Spleen (tissue), 11 donors: Measurements from ENCODE around the gene CTSD. TPM values are rescaled to one million over a fixed set of nuclear protein-coding genes. Genes with fewer than 3 reads are reported as not detected.

Source experiments
- DNase-seq: peaks from one replicate; pipeline ENCODE4 v3.0.0-alpha.2; 2020
- H3K27ac ChIP-seq, 8 donors: fragments of 200-600 bp; sonication (generic) in 7 of 8; 1 replicate in 4 of 8; 2 replicates in 4 of 8; pipeline versions ENCODE4 v1.5.0 to v1.8.0; 2016 to 2021; ENCODE audit warnings: inconsistent platforms in 4 of 8, mild to moderate bottlenecking in 4 of 8, moderate library complexity in 1 of 8
- H3K27me3 ChIP-seq, 7 donors: fragments of 200-600 bp; sonication (generic) in 6 of 7; replicated peaks in 1 of 7; 1 replicate in 4 of 7; 2 replicates in 3 of 7; pipeline versions ENCODE4 v1.5.0 to v1.8.0; 2016 to 2021; ENCODE audit warnings: inconsistent platforms in 3 of 7, mild to moderate bottlenecking in 1 of 7
- H3K36me3 ChIP-seq, 6 donors: fragments of 200-600 bp; sonication (generic) in 5 of 6; 1 replicate in 4 of 6; 2 replicates in 2 of 6; pipeline versions ENCODE4 v1.5.0 to v1.8.0; 2016 to 2021; ENCODE audit warnings: inconsistent platforms in 2 of 6
- H3K4me1 ChIP-seq, 6 donors: fragments of 200-600 bp; sonication (generic) in 5 of 6; 1 replicate in 3 of 6; 2 replicates in 3 of 6; pipeline versions ENCODE4 v1.5.0 to v1.8.0; 2016 to 2021; ENCODE audit warnings: inconsistent platforms in 3 of 6
- H3K4me3 ChIP-seq, 8 donors: fragments of 200-600 bp; sonication (generic) in 7 of 8; 1 replicate in 4 of 8; 2 replicates in 4 of 8; pipeline versions ENCODE4 v1.5.0 to v1.8.0; 2016 to 2021; ENCODE audit warnings: inconsistent platforms in 4 of 8, mild to moderate bottlenecking in 4 of 8, moderate library complexity in 2 of 8
- H3K9me3 ChIP-seq, 8 donors: fragments of 200-600 bp; sonication (generic) in 7 of 8; 1 replicate in 4 of 8; 2 replicates in 4 of 8; pipeline versions ENCODE4 v1.5.0 to v1.8.0; 2016 to 2021; ENCODE audit warnings: inconsistent platforms in 4 of 8
- CTCF ChIP-seq, 11 experiments: fragments of 200-600 bp in 7 of 11; fragments of 450-650 bp in 4 of 11; sonication (generic) in 4 of 11; IDR thresholded peaks in 8 of 11; conservative IDR thresholded peaks in 3 of 11; 1 replicate in 7 of 11; 2 replicates in 4 of 11; pipeline versions ENCODE4 v1.4.0 to v1.8.0; 2016 to 2021; ENCODE audit warnings: antibody characterized with exemption in 11 of 11, inconsistent platforms in 4 of 11, mild to moderate bottlenecking in 1 of 11
- POLR2A ChIP-seq, 3 donors: fragments of 450-650 bp; IDR thresholded peaks; one replicate each; pipeline ENCODE4 v1.5.1; 2017; ENCODE audit warnings: antibody characterized with exemption in 3 of 3, mild to moderate bottlenecking in 1 of 3
- POLR2AphosphoS5 ChIP-seq, 3 donors: sonication (generic); formaldehyde crosslinking; IDR thresholded peaks; one replicate each; pipeline ENCODE4 v1.5.1; 2017; ENCODE audit warnings: antibody characterized with exemption in 3 of 3
- WGBS, 5 donors: extraction: QIAGEN DNeasy Blood & Tissue Kit in 3 of 5; methylation state at CpG; one replicate each; pipeline versions ENCODE4 v1.1.5 to v1.1.7; 2013 to 2018; 5-methylcytosine and 5-hydroxymethylcytosine counted together
- intact Hi-C: fragments of 100-400 bp; cut with DNase I; formaldehyde crosslinking; loops from one replicate; pipeline ENCODE4 v1.15.0; 2023; ENCODE audit warnings: low total_unique reads
- polyA plus RNA-seq, 3 donors: library from polyadenylated mRNA; stranded (reverse); fragments of 200-250 nt; gene quantifications; one replicate each; pipeline ENCODE4 v1.2.1, GENCODE V29; 2013
- total RNA-seq, 7 donors: library from RNA; depleted of rRNA in 3 of 7; stranded (reverse); fragments of >200 nt in 3 of 7; fragmentation: NEBNext Ultra II Directional in 4 of 7; extraction: Animal tissue kit (Norgen Biotek cat#: 25700) in 4 of 7; gene quantifications; one replicate each; pipeline versions ENCODE4 v1.1.0 to v1.2.1, GENCODE V29; 2016 to 2021
- donor health status: healthy with polysubstance abuse.
- donor health status: DM: no; HTN: no; CAD: no; lungs with moderate emphysema.
- donor health status: DM: no; HTN: no; CAD: no.
- donor health status: Bipolar disorder and iron deficiency.
- donor health status: healthy.
- donor health status: DM: no; HTN: no; CAD: no.
- donor health status: DM: yes; HTN: yes; CAD: no.

Gene CTSD
- total and polyA plus RNA-seq, 10 donors = 289 to 1,234 (median 736) TPM

GRCh38 chr11:1728931-1729691, 34.6 kb downstream of the CTSD start:
- Histone ChIP-seq H3K9me3 (no peaks in the 10 kb centered on the region), H3K4me1 (peaks cover 0 to 31% (median 16%) of the 10 kb centered on the region in 6 donors), H3K27ac (peak overlapping the region in 2 of 8 donors; percentile 25 to 44), H3K4me3 (peak overlapping the region in 1 of 8 donors; percentile 21), H3K27me3 (peaks cover 0 to 57% (median 4%) of the 10 kb centered on the region in 7 donors), H3K36me3 (no peaks in the 10 kb centered on the region)
- DNase-seq = no peak
- 41 to 53% (median 48%) methylated on average over 25 of the region's 25 CpGs for WGBS, 5 donors
- TF ChIP-seq CTCF (IDR thresholded peaks at IDR 0.05 in 8 of 11, conservative IDR thresholded peaks at IDR 0.05 in 3 of 11) (no peak), POLR2AphosphoS5 (IDR thresholded peaks at IDR 0.05) (no peak)
- intact Hi-C loops = no loop called here

GRCh38 chr11:1728301-1728700, 35.4 kb downstream of the CTSD start:
- Histone ChIP-seq H3K4me3 (no peak overlapping the region), H3K4me1 (peaks cover 0 to 25% (median 11%) of the 10 kb centered on the region in 6 donors), H3K36me3 (no peaks in the 10 kb centered on the region), H3K27me3 (peaks cover 0 to 51% (median 2%) of the 10 kb centered on the region in 7 donors), H3K27ac (no peak overlapping the region), H3K9me3 (no peaks in the 10 kb centered on the region)
- TF ChIP-seq CTCF (IDR thresholded peaks at IDR 0.05 in 8 of 11, conservative IDR thresholded peaks at IDR 0.05 in 3 of 11) = no peak
- DNase-seq = no peak
- intact Hi-C loops = no loop called here
- 54 to 82% (median 71%) methylated on average over 4 of the region's 4 CpGs for WGBS, 5 donors

- H3K36me3 ChIP-seq = no peaks in the 10 kb centered on the region
- H3K27ac ChIP-seq = no peak overlapping the region
- DNase-seq = peak; percentile 66
- peaks cover 0 to 25% (median 11%) of the 10 kb centered on the region in 6 donors for H3K4me1 ChIP-seq
- no peaks in the 10 kb centered on the region for H3K9me3 ChIP-seq
- peaks cover 0 to 46% (median 0%) of the 10 kb centered on the region in 7 donors for H3K27me3 ChIP-seq
- 75 to 83% (median 78%) methylated on average over 9 of the region's 9 CpGs for WGBS, 5 donors
- intact Hi-C loops = no loop called here
- TF ChIP-seq POLR2AphosphoS5 (IDR thresholded peaks at IDR 0.05) (no peak), POLR2A (IDR thresholded peaks at IDR 0.05) (no peak), CTCF (IDR thresholded peaks at IDR 0.05 in 8 of 11, conservative IDR thresholded peaks at IDR 0.05 in 3 of 11) (no peak)
- H3K4me3 ChIP-seq = no peak overlapping the region
Observed at GRCh38 chr11:1727861-1728260, 35.9 kb downstream of the CTSD start.

- Histone ChIP-seq H3K27ac (no peak overlapping the region), H3K4me1 (peaks cover 0 to 25% (median 11%) of the 10 kb centered on the region in 6 donors), H3K4me3 (no peak overlapping the region), H3K36me3 (no peaks in the 10 kb centered on the region), H3K9me3 (no peaks in the 10 kb centered on the region), H3K27me3 (peaks cover 0 to 39% (median 0%) of the 10 kb centered on the region in 7 donors)
- WGBS, 5 donors = 67 to 76% (median 68%) methylated on average over 11 of the region's 11 CpGs
- no peak for TF ChIP-seq POLR2A (IDR thresholded peaks at IDR 0.05)
- TF ChIP-seq POLR2AphosphoS5 (IDR thresholded peaks at IDR 0.05) = no peak
- no peak for DNase-seq
- intact Hi-C loops = no loop called here
Observed at GRCh38 chr11:1727096-1727690, 36.5 kb downstream of the CTSD start.
